NCI-H2029 treated with DMSO at 0.1 percent for 48 hours (cell line): Measurements from ENCODE around the gene CCL14.

Experiments used
- DNase-seq: peaks from one replicate; lab custom pipeline; 2025; lab: John Stamatoyannopoulos, UW

Gene CCL14

DNA sequence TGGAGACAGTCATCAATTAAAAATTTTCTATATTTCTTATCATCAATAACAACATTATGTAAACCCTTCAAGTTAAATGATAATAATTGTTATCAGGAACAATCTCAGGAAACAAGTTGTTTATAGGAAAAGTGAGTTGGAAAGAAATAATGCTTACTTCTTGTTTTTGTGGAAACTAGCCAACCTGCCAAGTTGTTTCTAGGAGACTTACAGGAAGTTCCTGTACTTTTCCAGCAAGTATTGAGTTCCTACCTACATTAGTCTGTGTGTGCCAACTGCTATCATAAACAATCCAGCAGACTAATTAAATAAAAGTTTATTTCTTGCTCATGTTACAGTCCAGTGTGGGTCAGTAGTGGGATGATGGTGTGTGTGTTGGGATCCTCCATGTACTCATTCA, 1.6 kb upstream of the CCL14 start:
- DNase-seq = no peak

DNA sequence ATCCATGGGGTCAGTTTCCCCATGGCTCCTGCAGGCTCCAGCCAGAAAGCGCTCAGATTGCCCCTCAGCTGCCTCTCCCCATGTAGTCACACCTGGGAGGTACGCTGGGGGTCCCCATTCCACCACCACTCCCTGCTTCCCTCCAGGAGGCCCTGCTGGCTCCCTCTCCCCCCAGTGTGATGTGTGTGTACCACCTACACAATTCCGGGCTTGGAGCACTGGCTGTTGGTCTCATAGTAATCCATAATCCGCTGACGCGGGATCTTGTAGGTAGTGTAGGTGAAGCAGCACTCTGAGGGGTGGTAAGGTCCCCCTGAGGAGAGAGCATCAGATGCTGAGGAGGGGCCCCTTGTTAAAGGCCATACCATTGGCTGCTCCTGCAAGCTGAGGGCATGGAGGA, 2.4 kb downstream of the CCL14 start:
- no peak for DNase-seq

DNA sequence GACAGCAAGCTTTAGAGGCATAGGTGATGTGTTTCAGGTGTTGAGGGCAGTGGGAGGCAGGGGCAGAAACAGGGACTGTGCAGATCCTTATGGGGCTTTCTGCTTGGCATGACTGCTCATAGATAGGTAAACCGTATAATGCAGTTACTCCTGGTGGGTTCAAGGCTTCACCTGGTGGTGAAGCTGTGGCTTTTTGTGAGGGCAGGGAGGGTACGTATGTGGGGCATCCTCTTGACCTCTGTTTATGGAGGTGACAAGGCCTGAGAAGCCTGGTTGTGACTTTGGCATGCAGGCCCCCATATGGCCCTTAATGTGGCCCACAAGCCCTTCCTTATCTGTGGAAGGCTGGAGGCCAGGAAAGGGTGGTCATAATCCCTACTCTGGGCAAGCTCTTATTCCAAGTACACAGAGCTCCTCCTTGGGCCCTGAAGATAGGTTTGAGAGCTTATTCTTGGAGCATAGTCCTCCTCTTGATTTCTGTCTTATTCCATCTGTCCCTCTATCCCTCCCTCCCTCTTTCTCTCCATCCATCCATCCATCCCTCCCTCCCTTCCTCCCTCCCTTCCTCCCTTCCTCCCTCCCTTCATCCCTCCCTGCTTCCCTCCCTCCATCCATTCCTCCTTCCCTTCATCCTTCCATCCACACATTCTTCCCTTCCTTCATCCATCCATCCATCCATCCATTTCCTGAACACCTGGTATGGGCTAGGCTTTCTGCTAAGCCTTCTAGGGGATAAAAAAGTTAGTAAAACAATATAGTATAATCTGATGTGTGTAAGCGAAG, 3.9 kb downstream of the CCL14 start:
- no peak for DNase-seq

DNA sequence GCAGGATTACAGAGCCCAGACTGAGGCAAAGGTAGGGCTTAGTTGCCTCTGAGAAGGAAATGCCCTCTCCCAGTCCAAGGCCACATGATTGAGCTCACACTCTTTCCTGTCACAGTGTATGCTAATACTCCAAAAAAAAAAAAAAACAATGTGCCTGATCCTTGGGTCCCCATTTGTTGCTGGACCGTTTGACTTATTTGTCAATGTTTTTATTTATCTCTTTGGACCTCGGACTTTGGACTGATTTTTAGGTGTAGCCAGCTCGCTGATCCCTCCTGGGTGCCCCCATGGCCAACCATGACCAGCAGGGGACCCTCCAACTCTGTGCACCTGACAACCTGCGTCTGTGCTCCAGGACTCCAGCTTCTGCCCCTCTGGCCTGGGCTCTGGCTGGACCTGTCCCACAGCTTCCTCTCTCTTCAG, 4.6 kb downstream of the CCL14 start:
- no peak for DNase-seq

DNA sequence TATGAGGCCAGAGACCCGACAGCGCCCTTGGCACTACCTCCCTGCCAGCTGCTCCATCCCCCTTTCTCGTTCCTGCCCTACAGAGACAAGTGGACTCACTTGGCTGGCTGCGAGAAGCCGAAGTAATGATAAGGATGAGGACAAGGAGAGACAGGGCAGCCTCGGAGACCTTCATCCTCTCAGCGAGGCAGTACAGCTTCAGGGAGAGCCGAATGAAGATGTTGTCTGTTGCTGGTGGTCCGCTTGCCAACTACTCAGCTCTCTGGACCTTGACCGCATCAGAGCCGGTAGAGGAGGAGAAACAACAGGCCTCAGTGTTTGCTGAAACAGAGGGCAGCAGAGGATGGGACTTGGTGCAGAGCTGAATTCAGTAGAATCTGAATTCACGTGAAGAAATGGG, 5.3 kb downstream of the CCL14 start, which contains the start of gene CCL16:
Gene CCL16 (minus strand): TSS at position 252 of the 400 bp plus-strand sequence. CDS start 77 bp downstream, at position 175.
- DNase-seq = no peak

DNA sequence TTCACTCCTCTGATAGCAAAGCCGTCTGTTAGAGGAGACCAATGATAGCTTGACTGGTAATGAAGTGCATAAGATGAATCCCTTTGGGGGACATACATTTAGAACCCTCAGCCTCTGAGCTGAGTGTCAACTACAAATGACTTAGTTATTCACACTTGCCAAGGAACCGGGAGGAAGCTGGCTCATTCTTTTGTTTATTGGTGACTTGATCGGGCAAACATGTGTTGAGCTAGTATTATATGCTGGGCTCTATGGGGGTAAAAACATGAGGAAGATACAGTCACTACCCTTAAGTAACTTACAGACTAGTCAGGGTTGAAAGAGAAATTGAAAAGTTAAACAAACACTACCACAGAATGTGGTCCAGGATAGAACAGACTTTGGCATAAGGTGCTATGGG, 8.2 kb downstream of the CCL14 start:
- DNase-seq = no peak

DNA sequence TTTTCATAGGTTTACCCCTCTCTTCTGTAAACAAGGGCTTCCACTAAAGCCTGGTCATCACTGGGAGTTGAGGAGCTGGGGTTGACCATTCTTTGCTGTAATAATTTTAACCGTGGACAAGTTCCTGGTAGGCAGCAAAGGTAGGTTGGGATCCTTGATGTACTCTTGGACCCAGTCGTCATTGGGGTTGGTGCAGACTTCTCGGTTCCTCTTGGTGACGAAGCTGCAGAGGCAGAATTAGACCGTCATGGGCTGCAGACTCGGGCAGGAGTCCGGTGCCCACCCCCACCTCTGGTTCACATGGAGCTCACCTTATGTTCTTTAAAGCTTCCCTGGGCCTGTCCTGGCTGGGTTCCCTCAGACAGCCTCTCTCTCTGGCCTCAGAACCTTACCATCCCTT, 9.0 kb downstream of the CCL14 start:
- DNase-seq = no peak

DNA sequence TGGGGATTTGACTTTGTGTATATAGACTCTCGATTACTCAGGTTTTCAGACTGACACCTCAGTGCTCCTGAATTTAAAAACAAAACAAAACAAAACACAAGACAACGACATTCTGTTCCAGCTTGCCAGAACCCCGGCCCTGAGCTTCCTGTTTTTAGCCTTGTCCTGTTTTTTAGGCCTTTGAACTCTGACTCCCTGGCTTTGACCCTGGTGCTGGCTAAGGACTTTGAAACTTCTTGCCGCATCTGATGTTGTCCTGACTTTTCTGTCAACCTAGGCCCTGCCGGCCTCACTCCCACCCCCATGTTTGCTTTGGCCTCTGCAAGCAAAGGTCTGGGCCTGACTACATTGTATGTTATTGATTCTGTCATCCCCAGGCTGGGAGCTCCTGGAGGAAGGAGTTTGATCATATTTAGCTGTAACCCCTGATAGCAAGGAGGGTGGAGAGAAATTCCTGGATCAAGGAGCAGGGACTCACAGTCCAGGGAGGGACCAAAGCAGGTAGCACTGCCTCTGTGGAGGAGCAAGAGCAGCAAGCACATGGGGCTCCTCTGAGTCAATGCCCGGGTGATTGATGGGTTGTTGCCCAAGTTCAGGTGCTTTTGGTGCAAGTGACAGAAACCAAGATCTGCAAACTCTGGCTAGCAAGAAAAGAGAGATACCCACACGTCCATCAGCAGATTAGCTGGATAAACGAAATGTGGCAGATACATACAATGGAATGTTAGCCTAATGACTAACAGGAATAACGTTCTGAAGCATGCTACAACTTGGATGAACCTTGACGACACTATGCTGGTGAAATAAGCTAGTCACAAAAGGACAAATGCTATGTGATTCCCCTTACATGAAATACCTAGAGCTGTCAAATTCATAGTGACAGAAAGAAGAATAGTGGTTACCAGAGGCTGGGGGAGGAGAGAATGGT, 12.9 kb downstream of the CCL14 start:
- no peak for DNase-seq

DNA sequence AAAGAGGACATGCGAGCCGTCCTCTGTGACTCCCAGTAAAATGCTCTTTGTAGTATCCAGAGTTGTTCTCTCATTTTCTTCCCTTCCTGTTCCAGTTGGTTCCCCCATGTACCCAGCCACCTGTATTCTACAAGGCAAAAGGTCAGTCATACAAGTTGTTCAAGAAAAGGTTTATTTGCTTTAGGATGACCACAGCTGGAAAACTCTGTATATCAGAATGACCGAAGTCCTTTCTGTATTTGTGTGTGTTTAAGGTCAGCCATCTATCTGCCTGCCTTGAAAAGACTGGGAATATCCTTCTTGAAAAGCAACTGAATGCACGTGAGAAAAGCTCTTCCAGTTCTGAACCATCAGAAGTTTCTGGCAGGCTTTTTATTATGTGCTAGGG, 13.6 kb downstream of the CCL14 start:
- DNase-seq = no peak

DNA sequence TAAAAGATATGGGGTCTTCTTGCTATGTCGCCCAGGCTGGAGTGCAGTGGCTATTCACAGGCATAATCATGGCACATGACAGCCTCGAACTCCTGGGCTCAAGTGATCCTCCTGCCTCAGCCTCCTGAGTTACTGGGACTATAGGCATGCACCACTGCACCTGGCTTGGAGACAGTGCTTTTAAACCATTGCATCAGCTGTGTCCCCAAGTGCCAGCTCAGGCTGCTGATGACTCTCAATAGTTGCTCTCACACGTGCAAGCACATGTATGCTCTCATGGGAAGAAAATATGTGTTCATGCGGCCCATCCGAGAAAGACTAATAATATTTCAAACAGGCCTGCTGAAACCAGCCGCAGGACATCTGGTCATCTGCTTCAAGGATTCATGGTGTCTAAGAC, 14.0 kb downstream of the CCL14 start:
- DNase-seq = no peak

DNA sequence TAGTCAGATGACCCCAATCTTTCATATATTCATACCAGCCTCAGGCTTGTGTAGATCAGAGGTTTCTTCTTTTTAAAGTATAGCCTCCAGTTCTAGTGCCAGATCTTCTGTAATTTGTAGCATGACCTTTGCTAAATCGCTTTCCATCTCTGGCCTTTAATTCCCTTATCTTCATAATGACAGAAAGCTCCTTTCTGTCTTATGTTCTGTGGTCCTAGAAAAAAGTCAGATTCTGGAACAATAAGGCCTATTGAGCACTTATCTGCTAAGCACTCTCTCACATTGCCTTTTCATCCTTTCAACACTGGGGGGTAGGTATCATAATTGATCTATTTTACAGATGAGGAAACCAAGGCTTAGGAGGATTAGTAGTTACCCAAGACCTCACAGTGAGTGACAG, 14.5 kb downstream of the CCL14 start:
- no peak for DNase-seq

DNA sequence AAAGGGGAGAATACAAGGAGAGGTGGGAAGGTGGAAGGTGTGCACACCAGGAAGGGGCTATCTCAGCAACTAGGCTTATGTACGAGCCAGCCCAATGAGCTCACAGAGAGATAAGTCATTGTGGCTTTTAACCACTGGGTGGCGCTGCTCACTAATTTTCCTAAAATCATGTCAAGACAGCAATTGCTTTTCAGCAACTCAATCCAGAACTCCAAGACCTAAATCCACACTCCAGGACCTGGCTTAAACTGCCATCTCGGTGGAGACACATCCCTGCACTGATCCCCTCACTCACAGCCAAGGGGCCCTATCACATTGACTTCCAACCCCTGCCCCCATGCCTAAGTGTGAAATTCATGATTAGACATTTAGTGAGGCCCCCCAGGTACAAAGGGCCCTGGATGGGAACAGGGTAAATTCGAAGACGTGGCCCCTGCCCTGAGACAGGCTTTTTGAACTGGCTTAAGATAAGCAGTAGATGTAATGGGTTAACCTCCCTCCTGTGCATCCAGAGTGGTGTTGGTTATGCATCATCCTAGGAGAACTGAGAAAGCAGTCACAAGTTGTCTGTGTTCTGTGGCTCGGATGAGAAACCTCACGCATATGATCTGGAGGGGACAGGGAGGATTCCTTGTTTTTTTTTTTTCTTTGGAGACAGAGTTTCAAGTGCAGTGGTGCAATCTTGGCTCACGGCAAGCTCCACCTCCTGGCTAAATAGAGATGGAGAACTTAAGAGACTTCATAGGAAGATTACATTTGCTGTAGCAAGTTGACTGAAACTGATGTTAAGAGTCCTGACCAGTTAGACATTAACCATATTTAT, 16.8 kb downstream of the CCL14 start:
- DNase-seq = peak; percentile 11

DNA sequence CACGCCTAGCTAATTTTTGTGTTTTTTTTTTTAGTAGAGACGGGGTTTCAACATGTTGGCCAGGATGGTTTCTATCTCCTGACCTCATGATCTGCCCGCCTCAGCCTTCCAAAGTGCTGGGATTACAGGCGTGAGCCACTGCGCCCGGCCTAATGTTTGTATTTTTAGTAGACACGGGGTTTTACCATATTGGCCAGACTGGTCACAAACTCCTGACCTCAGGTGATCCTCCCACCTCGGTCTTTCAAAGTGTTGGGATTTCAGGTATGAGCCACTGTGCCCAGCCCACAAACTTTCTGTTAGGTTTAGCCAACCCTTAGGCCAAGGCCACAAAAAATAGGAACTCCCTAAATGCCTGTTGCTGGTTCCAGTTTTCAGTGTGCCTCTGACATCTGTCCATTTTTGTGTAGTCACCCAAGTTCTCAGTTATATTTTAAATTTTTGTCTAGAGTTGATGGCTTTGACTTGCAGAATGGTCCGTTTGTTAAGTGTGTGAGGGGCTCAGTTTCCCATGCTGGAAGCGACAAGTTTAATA, 17.9 kb downstream of the CCL14 start:
- no peak for DNase-seq

DNA sequence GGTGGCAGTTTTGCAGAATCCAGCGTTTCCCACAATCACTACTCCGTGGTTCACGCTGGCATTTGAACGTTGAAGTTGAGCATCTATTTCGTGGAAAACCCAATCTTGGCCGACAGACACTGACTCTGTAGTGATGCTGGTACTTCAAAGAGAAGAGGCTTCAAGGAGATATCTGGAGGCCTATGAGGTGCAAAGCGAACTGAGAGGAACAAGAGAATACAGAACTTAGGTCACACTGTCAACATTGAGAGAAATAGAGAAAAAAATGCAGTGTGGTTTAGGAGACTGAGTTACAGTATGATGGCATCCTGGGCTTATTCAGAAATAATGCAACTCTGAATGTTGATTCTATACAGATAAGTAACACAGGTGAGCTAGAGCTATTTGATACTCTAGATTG, 21.3 kb downstream of the CCL14 start:
- no peak for DNase-seq

DNA sequence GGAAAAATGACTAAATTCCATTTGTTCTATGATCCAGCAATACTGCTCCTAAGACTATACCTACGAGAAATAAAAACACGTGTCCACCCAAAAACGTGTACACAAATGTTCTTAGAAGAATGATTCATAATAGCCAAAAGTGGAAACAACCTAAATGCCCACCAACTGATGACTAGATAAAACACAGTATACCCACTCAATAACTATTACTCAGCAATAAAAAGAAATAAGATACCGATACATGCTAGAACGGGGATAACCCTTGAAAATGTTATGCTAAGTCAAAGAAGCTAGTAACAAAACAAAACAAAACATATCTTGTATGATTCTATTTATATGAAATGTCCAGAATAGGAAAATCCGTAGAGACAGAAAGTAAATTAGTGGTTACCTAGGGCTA, 22.9 kb downstream of the CCL14 start:
- DNase-seq = no peak

DNA sequence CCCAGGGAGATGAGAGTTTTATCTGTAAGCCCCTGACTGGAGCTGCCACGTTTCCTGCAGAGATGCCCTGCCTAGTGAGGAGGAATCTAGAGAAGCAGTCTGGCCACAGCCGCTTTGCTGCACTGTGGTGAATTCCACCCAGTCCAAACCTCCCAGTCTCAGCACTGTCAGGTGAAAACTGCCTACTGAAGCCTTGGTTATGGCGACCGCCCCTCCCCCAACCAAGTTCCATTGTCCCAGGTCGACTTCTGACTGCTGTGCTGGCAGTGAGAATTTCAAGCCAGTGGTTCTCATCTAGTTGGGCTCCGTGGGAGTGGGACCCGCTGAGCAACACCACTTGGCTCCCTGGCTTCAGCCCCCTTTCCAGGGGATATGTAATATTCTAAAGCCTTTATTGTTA, 32.8 kb downstream of the CCL14 start:
- no peak for DNase-seq

DNA sequence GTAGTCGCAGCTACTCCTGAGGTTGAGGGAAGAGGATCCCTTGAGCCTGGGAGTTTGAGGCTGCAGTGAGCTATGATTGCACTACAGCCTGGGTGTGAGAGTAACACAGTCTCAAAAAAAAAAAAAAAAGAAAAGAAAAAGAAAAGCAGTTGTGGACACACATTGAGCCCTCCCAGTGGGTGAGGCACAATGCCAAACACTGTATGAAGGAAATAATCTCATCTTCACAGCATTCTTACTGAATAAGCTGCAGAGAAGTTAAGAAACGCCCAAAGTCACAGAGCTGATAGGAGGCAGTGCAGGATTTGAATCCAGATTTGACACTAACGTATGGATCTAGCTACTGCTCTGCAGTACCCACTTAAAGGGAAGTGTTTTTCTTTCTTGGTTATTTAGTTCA, 37.1 kb downstream of the CCL14 start:
- no peak for DNase-seq

DNA sequence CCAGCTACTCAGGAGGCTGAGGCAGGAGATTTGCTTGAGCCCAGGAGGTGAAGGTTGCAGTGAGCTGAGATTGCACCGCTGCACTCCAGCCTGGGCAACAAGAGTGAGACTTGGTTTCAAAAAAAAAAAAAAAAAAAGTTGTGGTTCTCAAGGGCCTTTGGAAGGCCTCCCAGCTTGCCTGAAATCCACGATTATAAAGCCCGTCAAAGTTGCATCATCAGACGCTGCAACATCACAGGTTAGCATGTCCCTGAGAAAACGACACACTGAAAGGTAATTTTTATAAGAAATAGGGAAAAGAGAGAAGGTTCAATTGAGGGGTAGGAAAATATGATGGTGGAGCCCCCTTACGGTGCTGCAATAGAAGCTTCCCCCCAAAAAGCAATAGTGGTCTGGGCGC, 38.4 kb downstream of the CCL14 start:
- no peak for DNase-seq

DNA sequence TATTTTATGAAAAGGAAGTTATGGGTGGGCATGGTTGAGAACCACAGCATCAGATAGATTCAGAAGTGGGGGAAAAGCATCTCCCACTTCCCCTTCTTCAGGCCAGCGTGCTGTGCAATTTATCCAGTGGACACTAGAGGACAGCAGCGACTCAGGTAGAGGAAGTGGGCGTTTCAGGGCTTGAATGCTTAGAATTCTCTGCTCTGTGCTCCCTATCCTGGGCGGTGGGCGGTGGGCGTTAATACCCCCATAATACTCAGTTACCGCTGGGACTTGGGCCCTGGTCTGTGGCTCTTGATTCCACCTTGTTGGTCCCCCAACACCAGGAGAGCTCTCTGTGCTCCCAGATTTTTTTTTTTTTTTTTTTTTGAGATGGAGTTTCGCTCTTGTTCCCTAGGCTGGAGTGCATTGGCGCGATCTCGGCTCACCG, 39.4 kb downstream of the CCL14 start:
- peak; percentile 39 for DNase-seq

DNA sequence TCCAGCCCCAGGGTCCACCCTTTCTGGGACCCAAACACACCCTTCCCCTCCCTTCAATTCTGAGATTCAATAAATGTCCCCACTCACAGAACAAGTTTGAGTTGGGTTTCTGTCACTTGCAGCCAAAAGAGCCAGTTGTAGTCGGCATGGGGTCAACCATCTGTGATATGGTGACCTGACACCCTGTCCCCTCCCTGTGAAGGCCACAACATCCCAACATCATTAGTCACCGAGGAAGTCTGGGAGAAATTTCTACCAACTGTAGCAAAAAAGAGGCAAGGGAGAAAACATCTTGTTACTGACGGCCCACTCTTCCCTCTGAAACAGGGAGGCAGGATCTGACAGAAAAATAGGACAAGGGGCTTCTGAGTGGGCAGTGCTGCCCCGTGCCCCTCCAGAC, 42.4 kb downstream of the CCL14 start:
- no peak for DNase-seq

DNA sequence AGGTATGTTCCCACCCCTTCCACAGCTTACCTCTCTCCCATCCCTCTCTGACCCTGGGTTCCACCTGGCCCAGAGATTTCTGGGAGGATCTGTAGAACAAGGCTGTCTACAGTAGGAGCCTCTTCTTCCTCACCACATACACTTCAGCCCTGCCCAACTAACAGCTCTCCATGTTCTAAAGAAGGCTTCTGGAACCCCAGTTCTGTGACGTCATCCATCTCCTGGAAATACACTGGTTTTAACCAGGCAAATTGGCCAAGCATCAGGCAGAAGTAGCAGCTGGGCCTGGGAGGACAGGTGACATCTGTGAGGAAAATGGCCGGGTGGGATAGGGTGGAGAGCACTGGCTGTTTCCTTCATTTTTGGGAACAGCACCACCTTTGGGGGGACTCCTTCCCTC, 43.0 kb downstream of the CCL14 start, which contains the start of gene LYZL6:
Gene LYZL6 (minus strand): TSS at position 177 of the 400 bp plus-strand sequence. CDS start 4,357 bp downstream, outside the sequence.
- DNase-seq = no peak
